Activated CD4-positive, alpha-beta T cell treated with anti-CD3 and anti-CD28 coated beads, Interleukin-2, amount 50 U/mL, for 16 hours (primary cell): ENCODE data around the gene GPC5.
"Not testable (repeated sequence)": the region's sequence is repeated elsewhere in the genome, so short reads cannot be mapped to it uniquely, and the experiment has no call there.

Source experiments
- DNase-seq: peaks from one replicate; pipeline ENCODE4 v3.0.0-alpha.2; 2020

GPC5 gene

GRCh38 chr13:92716749-92717148, 1318.3 kb downstream of the GPC5 start:
- DNase-seq = no peak

GRCh38 chr13:92717857-92718256, 1319.4 kb downstream of the GPC5 start:
- no peak for DNase-seq

- DNase-seq = no peak
Measured at GRCh38 chr13:92719868-92720267, 1321.4 kb downstream of the GPC5 start.

GRCh38 chr13:92721620-92722019, 1323.2 kb downstream of the GPC5 start:
- no peak for DNase-seq

- DNase-seq = no peak
Measured at GRCh38 chr13:92727118-92727517, 1328.7 kb downstream of the GPC5 start.

GRCh38 chr13:92734068-92734467, 1335.6 kb downstream of the GPC5 start:
- no peak for DNase-seq

- DNase-seq = no peak
Measured at GRCh38 chr13:92734545-92734944, 1336.1 kb downstream of the GPC5 start.

GRCh38 chr13:92735909-92736308, 1337.5 kb downstream of the GPC5 start:
- no peak for DNase-seq

- no peak for DNase-seq
Measured at GRCh38 chr13:92739306-92739818, 1340.9 kb downstream of the GPC5 start.

GRCh38 chr13:92743992-92744391, 1345.6 kb downstream of the GPC5 start:
- DNase-seq = no peak

- DNase-seq = no peak
Measured at GRCh38 chr13:92745258-92745657, 1346.8 kb downstream of the GPC5 start.

GRCh38 chr13:92752705-92753104, 1354.3 kb downstream of the GPC5 start:
- not testable (repeated sequence) for DNase-seq

GRCh38 chr13:92761710-92762109, 1363.3 kb downstream of the GPC5 start:
- no peak for DNase-seq

- no peak for DNase-seq
Measured at GRCh38 chr13:92767468-92767867, 1369.0 kb downstream of the GPC5 start.

GRCh38 chr13:92768602-92769001, 1370.2 kb downstream of the GPC5 start:
- no peak for DNase-seq

- no peak for DNase-seq
Measured at GRCh38 chr13:92769046-92769445, 1370.6 kb downstream of the GPC5 start.

GRCh38 chr13:92775658-92776057, 1377.2 kb downstream of the GPC5 start:
- DNase-seq = no peak

GRCh38 chr13:92781965-92782690, 1383.7 kb downstream of the GPC5 start:
- no peak for DNase-seq

GRCh38 chr13:92802776-92803175, 1404.4 kb downstream of the GPC5 start:
- DNase-seq = no peak

- no peak for DNase-seq
Measured at GRCh38 chr13:92804346-92804745, 1405.9 kb downstream of the GPC5 start.

GRCh38 chr13:92804926-92805325, 1406.5 kb downstream of the GPC5 start:
- DNase-seq = no peak

- DNase-seq = no peak
Measured at GRCh38 chr13:92805766-92806165, 1407.3 kb downstream of the GPC5 start.

- DNase-seq = peak; percentile 4
Measured at GRCh38 chr13:92806215-92806614, 1407.8 kb downstream of the GPC5 start.

- DNase-seq = no peak
Measured at GRCh38 chr13:92807353-92807752, 1408.9 kb downstream of the GPC5 start.

GRCh38 chr13:92807966-92808365, 1409.5 kb downstream of the GPC5 start:
- DNase-seq = no peak
